HepG2 (cell line): ENCODE data around the gene KMT2B. TPM values are rescaled to one million over a fixed set of nuclear protein-coding genes. Genes with fewer than 3 reads are reported as not detected.

Experiments
- FOXA3 ChIP-seq: IDR thresholded peaks from 2 replicates; pipeline ENCODE4 v1.6.1; 2016; ENCODE audit warnings: missing genetic modification reagents, missing compliant biosample characterization
- FOXK1 ChIP-seq: sonication (generic); formaldehyde crosslinking; IDR thresholded peaks from 2 replicates; pipeline ENCODE4 v1.4.0; 2020; ENCODE audit warnings: low read depth, missing genetic modification reagents, borderline replicate concordance
- KDM1A ChIP-seq: IDR thresholded peaks from 2 replicates; pipeline ENCODE4 v1.6.1; 2016; ENCODE audit warnings: missing compliant biosample characterization
- KLF9 ChIP-seq: IDR thresholded peaks from 2 replicates; pipeline ENCODE4 v1.6.1; 2016; ENCODE audit warnings: low read depth
- MAFK ChIP-seq, 2 experiments: IDR thresholded peaks in 1 of 2; conservative IDR thresholded peaks in 1 of 2; 2 replicates each; pipeline ENCODE4 v1.6.1; 2011; ENCODE audit warnings: improper control_type of control experiment in 2 of 2, low read length in 2 of 2
- NFE2 ChIP-seq: sonication (generic); formaldehyde crosslinking; IDR thresholded peaks from 2 replicates; pipeline ENCODE4 v1.4.0; 2020; ENCODE audit warnings: missing genetic modification reagents
- NFRKB ChIP-seq: fragments of 450-650 bp; IDR thresholded peaks from 2 replicates; pipeline ENCODE4 v1.6.1; 2017
- RAD21 ChIP-seq: fragments of 450-650 bp; formaldehyde crosslinking; IDR thresholded peaks from 2 replicates; pipeline ENCODE4 v1.5.0; 2020; ENCODE audit warnings: mild to moderate bottlenecking
- RARG ChIP-seq: sonication (generic); formaldehyde crosslinking; IDR thresholded peaks from 2 replicates; pipeline ENCODE4 v1.4.0; 2020; ENCODE audit warnings: low read depth, mild to moderate bottlenecking, missing genetic modification reagents
- RFX3 ChIP-seq: IDR thresholded peaks from 2 replicates; pipeline ENCODE4 v1.6.1; 2016; ENCODE audit warnings: missing biosample characterization, missing genetic modification reagents
- SAP130 ChIP-seq: IDR thresholded peaks from 2 replicates; pipeline ENCODE4 v1.6.1; 2016; ENCODE audit warnings: low read depth
- SCMH1 ChIP-seq: sonication (generic); formaldehyde crosslinking; IDR thresholded peaks from 2 replicates; pipeline ENCODE4 v1.9.0; 2021; ENCODE audit warnings: missing genetic modification reagents, mild to moderate bottlenecking, borderline replicate concordance
- SMAD3 ChIP-seq: sonication (generic); formaldehyde crosslinking; IDR thresholded peaks from 2 replicates; pipeline ENCODE4 v1.4.0; 2020; ENCODE audit warnings: missing genetic modification reagents
- SP2 ChIP-seq: sonication (generic); formaldehyde crosslinking; IDR thresholded peaks from 2 replicates; pipeline ENCODE4 v1.5.1; 2020; ENCODE audit warnings: mild to moderate bottlenecking, missing genetic modification reagents
- SUZ12 ChIP-seq: fragments of 150-350 bp; IDR thresholded peaks from 2 replicates; pipeline ENCODE4 v1.6.1; 2014; ENCODE audit warnings: low read depth, low read length
- U2AF2 ChIP-seq: fragments of 200-400 bp; formaldehyde crosslinking; IDR thresholded peaks from 2 replicates; pipeline ENCODE4 v1.6.1; 2017; ENCODE audit warnings: low read depth, mild to moderate bottlenecking, low read length
- YY1 ChIP-seq: IDR thresholded peaks from 2 replicates; pipeline ENCODE4 v1.6.1; 2011; ENCODE audit warnings: low read length, low read depth, moderate library complexity, mild to moderate bottlenecking; ENCODE audit not compliant: insufficient read depth, insufficient replicate concordance
- ZMYM2 ChIP-seq: sonication (generic); formaldehyde crosslinking; IDR thresholded peaks from 2 replicates; pipeline ENCODE4 v1.8.0; 2022; ENCODE audit warnings: mild to moderate bottlenecking, missing genetic modification reagents
- ZNF256 ChIP-seq: sonication (generic); formaldehyde crosslinking; conservative IDR thresholded peaks from 2 replicates; pipeline ENCODE4 v1.4.0; 2020; ENCODE audit warnings: missing genetic modification reagents
- ZNF589 ChIP-seq: sonication (generic); formaldehyde crosslinking; conservative IDR thresholded peaks from 2 replicates; pipeline ENCODE4 v1.8.0; 2022; ENCODE audit warnings: mild to moderate bottlenecking, moderate library complexity, missing genetic modification reagents
- ZNF790 ChIP-seq: sonication (generic); formaldehyde crosslinking; IDR thresholded peaks from 2 replicates; pipeline ENCODE4 v1.8.0; 2022; ENCODE audit warnings: missing genetic modification reagents, mild to moderate bottlenecking, borderline replicate concordance
- ZSCAN29 ChIP-seq: sonication (generic); formaldehyde crosslinking; conservative IDR thresholded peaks from 2 replicates; pipeline ENCODE4 v1.4.0; 2020; ENCODE audit warnings: mild to moderate bottlenecking, missing genetic modification reagents
- polyA plus RNA-seq, 8 experiments: library from polyadenylated mRNA; depleted of rRNA in 3 of 8; stranded (reverse) in 7 of 8; unstranded in 1 of 8; fragments of >200 nt; fragmentation: Illumina TruSeq in 4 of 8; extraction: Trizol in 4 of 8; gene quantifications; 2 replicates each; pipeline versions ENCODE4 v1.2.1 to v1.2.3, GENCODE V29; 2011 to 2016; ENCODE audit warnings: low read depth in 4 of 8, missing spikeins in 1 of 8, mixed read lengths in 1 of 8; ENCODE audit not compliant: insufficient read depth in 1 of 8
- total RNA-seq, 5 experiments: library from RNA; depleted of rRNA; stranded (reverse); fragments of >200 nt; fragmentation: Illumina TruSeq; extraction: Trizol; gene quantifications; 2 replicates each; pipeline ENCODE4 v1.2.3, GENCODE V29; 2016; ENCODE audit warnings: low read depth in 1 of 5
- TF ChIP-seq, protein P1 (sequence below): IDR thresholded peaks from 2 replicates; pipeline ENCODE4 v1.6.1; 2016; ENCODE audit warnings: missing genetic modification reagents, missing compliant biosample characterization
- TF ChIP-seq, protein P2 (sequence below): sonication (generic); formaldehyde crosslinking; conservative IDR thresholded peaks from 2 replicates; pipeline ENCODE4 v1.4.0; 2020; ENCODE audit warnings: missing genetic modification reagents
- TF ChIP-seq, protein P3 (sequence below): sonication (generic); formaldehyde crosslinking; IDR thresholded peaks from 2 replicates; pipeline ENCODE4 v1.4.0; 2020; ENCODE audit warnings: missing genetic modification reagents
- TF ChIP-seq, protein P4 (sequence below): sonication (generic); formaldehyde crosslinking; IDR thresholded peaks from 2 replicates; pipeline ENCODE4 v1.4.0; 2020; ENCODE audit warnings: missing genetic modification reagents, borderline replicate concordance

Gene KMT2B
- total and polyA plus RNA-seq, 2 of the 13 experiments (the other 11 are each of a cell fraction or from before 2014, with no cell fraction given) = 6.2 to 16.9 TPM

DNA sequence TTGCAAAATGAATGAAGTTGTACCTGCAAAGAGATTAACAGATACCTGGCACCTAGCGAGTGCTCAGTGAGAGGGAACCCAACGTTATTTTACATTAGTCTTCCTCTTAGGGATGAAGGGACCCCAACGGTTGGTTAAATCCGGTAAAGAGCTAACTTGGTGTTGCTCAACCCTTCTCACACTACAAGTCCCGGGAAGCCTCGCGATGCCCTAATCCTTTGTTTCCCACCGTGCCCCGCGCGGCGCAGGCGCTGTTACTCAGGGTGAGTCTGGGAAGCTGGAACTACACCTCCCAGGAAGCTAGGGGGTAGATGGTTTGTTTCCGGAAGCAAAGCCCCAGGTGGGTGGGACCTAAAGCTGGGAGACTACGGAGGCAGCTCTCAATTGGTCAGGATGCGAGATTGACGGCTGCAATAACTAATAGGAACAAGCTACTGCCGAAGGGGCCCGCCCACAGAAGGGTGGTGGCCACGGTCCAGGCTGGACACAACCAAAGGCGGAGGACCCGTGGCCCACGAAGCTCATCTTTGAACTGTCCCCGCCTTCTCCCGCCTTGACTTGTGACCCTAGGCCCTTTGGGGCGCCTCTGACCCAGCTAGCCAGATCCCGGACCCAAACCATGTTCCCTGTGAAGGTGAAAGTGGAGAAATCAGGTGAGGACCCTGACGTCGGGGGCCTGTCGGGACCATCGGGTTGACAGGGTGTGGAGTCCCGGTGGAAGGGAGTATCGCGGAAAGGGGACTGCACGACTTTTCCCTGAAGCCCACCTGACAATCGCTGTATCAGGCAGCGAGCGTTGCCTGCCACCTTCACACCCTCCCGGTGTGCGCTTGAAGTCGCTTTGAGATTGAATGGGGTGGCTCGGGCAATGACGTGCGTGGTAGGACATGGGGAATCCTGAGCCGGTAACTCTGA, 30.6 kb downstream of the KMT2B start, which contains the start of gene LIN37 (continued):
- TF ChIP-seq, protein P1, sequence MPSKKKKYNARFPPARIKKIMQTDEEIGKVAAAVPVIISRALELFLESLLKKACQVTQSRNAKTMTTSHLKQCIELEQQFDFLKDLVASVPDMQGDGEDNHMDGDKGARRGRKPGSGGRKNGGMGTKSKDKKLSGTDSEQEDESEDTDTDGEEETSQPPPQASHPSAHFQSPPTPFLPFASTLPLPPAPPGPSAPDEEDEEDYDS = peak; percentile 85
- TF ChIP-seq KDM1A (no peak), KLF9 (CRISPR knock-in tag) (0 out of 2 replicates have a peak, but pooled peaks have one; percentile 41), ZMYM2 (CRISPR knock-in tag) (no peak), SP2 (CRISPR knock-in tag) (peak; percentile 99), RFX3 (CRISPR knock-in tag) (no peak), FOXK1 (CRISPR knock-in tag) (peak; percentile 99), ZSCAN29 (CRISPR knock-in tag) (no peak), FOXA3 (CRISPR knock-in tag) (peak; percentile 41), SAP130 (CRISPR knock-in tag) (peak; percentile 90), ZNF790 (CRISPR knock-in tag) (no peak), RAD21 (CRISPR knock-in tag) (no peak), NFRKB (no peak), RARG (CRISPR knock-in tag) (no peak), SUZ12 (peak; percentile 87), YY1 (peak; percentile 52), SCMH1 (CRISPR knock-in tag) (no peak), ZNF256 (no peak), ZNF589 (CRISPR knock-in tag) (no peak), MAFK (conservative IDR thresholded peaks at IDR 0.05 in 1 of 2, IDR thresholded peaks at IDR 0.05 in 1 of 2; ENCODE audit: low read length in 2 of 2) (no peak), NFE2 (CRISPR knock-in tag) (no peak), U2AF2 (no peak), SMAD3 (peak; percentile 23; the same call in 1 of the 2 replicates)
- TF ChIP-seq, protein P2, sequence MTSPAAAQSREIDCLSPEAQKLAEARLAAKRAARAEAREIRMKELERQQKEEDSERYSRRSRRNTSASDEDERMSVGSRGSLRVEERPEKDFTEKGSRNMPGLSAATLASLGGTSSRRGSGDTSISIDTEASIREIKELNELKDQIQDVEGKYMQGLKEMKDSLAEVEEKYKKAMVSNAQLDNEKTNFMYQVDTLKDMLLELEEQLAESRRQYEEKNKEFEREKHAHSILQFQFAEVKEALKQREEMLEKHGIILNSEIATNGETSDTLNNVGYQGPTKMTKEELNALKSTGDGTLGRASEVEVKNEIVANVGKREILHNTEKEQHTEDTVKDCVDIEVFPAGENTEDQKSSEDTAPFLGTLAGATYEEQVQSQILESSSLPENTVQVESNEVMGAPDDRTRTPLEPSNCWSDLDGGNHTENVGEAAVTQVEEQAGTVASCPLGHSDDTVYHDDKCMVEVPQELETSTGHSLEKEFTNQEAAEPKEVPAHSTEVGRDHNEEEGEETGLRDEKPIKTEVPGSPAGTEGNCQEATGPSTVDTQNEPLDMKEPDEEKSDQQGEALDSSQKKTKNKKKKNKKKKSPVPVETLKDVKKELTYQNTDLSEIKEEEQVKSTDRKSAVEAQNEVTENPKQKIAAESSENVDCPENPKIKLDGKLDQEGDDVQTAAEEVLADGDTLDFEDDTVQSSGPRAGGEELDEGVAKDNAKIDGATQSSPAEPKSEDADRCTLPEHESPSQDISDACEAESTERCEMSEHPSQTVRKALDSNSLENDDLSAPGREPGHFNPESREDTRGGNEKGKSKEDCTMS (CRISPR knock-in tag) = no peak
- TF ChIP-seq, protein P3, sequence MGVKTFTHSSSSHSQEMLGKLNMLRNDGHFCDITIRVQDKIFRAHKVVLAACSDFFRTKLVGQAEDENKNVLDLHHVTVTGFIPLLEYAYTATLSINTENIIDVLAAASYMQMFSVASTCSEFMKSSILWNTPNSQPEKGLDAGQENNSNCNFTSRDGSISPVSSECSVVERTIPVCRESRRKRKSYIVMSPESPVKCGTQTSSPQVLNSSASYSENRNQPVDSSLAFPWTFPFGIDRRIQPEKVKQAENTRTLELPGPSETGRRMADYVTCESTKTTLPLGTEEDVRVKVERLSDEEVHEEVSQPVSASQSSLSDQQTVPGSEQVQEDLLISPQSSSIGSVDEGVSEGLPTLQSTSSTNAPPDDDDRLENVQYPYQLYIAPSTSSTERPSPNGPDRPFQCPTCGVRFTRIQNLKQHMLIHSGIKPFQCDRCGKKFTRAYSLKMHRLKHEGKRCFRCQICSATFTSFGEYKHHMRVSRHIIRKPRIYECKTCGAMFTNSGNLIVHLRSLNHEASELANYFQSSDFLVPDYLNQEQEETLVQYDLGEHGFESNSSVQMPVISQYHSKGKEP = no peak
- TF ChIP-seq, protein P4, sequence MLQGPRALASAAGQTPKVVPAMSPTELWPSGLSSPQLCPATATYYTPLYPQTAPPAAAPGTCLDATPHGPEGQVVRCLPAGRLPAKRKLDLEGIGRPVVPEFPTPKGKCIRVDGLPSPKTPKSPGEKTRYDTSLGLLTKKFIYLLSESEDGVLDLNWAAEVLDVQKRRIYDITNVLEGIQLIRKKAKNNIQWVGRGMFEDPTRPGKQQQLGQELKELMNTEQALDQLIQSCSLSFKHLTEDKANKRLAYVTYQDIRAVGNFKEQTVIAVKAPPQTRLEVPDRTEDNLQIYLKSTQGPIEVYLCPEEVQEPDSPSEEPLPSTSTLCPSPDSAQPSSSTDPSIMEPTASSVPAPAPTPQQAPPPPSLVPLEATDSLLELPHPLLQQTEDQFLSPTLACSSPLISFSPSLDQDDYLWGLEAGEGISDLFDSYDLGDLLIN (CRISPR knock-in tag) = no peak
